Stimulated activated CD8-positive, alpha-beta memory T cell treated with anti-CD3 and anti-CD28 coated beads, Interleukin-2, amount 100 ng/mL, for 1 hour (primary cell): ENCODE measurements around the gene TTLL13.
"Not testable (repeated sequence)": the region's sequence is repeated elsewhere in the genome, so short reads cannot be mapped to it uniquely, and the experiment has no call there.

Source experiments
- DNase-seq, 2 donors: peaks; one replicate each; pipeline ENCODE4 v3.0.0-alpha.2; 2020; ENCODE audit warnings: low read depth in 2 of 2

The TTLL13 gene

GRCh38 chr15:90234096-90234988 lies 15.0 kb upstream of the TTLL13 start, which contains the start of gene GDPGP1:
Gene GDPGP1 (plus strand): TSS chr15:90234209. CDS start chr15:90240909, 6,700 bp downstream.
- no peak for DNase-seq

GRCh38 chr15:90239371-90239770 lies 10.0 kb upstream of the TTLL13 start:
- no peak for DNase-seq

GRCh38 chr15:90240856-90241255 lies 8.5 kb upstream of the TTLL13 start:
- DNase-seq: no peak

- DNase-seq: no peak
Observed at GRCh38 chr15:90241343-90242192, 7.8 kb upstream of the TTLL13 start.

- DNase-seq: no peak
Observed at GRCh38 chr15:90243943-90244639, 5.3 kb upstream of the TTLL13 start.

GRCh38 chr15:90248789-90249202 lies 560 bp upstream of the TTLL13 start:
- no peak for DNase-seq

- DNase-seq: no peak
Observed at GRCh38 chr15:90257776-90258175, 8.4 kb downstream of the TTLL13 start.

- no peak for DNase-seq
Observed at GRCh38 chr15:90259524-90259923, 10.2 kb downstream of the TTLL13 start.

GRCh38 chr15:90260731-90261130 lies 11.4 kb downstream of the TTLL13 start:
- not testable (repeated sequence) for DNase-seq

GRCh38 chr15:90261811-90262210 lies 12.5 kb downstream of the TTLL13 start:
- DNase-seq: no peak

- DNase-seq: no peak
Observed at GRCh38 chr15:90262426-90262825, 13.1 kb downstream of the TTLL13 start.

GRCh38 chr15:90264671-90265070 lies 15.3 kb downstream of the TTLL13 start:
- DNase-seq: no peak

- peak; percentile 84 for DNase-seq
Observed at GRCh38 chr15:90265271-90266060, 16.1 kb downstream of the TTLL13 start, which contains the start of gene NGRN. Gene NGRN (plus strand): TSS chr15:90265672. CDS start chr15:90265713, 41 bp downstream.

- DNase-seq: no peak
Observed at GRCh38 chr15:90266061-90266431, 16.7 kb downstream of the TTLL13 start.

- no peak for DNase-seq
Observed at GRCh38 chr15:90266485-90266884, 17.1 kb downstream of the TTLL13 start.

GRCh38 chr15:90268415-90268814 lies 19.1 kb downstream of the TTLL13 start:
- DNase-seq: no peak

- no peak for DNase-seq
Observed at GRCh38 chr15:90270502-90271150, 21.3 kb downstream of the TTLL13 start.

- no peak for DNase-seq
Observed at GRCh38 chr15:90271459-90272166, 22.3 kb downstream of the TTLL13 start.

- DNase-seq: not testable (repeated sequence)
Observed at GRCh38 chr15:90278467-90278866, 29.1 kb downstream of the TTLL13 start.

- DNase-seq: not testable (repeated sequence)
Observed at GRCh38 chr15:90280743-90281142, 31.4 kb downstream of the TTLL13 start.
